ENCODE measurements around the gene ANKUB1.

DNA sequence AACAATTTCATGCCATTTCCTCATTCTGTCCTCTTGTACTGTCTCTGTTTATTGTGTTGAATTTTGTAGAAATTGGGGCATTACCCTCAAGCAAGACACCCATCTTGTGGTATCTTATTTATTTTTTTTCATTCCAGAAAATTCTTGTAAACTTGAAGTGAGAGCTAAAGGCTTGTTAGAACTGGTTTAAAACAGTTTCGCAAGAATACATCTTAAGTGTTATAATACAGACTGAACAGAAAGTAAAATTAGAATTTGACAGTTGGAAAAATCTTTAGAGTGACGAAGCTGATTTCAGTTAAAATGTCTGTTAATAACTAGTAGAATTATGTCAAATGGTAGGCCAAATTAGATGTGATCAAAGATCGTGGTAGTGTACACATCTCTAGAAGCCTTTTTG lies 47.5 kb upstream of the ANKUB1 start:
- TF ChIP-seq, protein P1, sequence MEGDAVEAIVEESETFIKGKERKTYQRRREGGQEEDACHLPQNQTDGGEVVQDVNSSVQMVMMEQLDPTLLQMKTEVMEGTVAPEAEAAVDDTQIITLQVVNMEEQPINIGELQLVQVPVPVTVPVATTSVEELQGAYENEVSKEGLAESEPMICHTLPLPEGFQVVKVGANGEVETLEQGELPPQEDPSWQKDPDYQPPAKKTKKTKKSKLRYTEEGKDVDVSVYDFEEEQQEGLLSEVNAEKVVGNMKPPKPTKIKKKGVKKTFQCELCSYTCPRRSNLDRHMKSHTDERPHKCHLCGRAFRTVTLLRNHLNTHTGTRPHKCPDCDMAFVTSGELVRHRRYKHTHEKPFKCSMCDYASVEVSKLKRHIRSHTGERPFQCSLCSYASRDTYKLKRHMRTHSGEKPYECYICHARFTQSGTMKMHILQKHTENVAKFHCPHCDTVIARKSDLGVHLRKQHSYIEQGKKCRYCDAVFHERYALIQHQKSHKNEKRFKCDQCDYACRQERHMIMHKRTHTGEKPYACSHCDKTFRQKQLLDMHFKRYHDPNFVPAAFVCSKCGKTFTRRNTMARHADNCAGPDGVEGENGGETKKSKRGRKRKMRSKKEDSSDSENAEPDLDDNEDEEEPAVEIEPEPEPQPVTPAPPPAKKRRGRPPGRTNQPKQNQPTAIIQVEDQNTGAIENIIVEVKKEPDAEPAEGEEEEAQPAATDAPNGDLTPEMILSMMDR (IDR thresholded peaks at IDR 0.05) = no peak
- TF ChIP-seq POLR2A (IDR thresholded peaks at IDR 0.05) = no peak

Measured in testis (tissue), 2 donors.